ENCODE measurements around the gene RTTN. TPM values are rescaled to one million over a fixed set of nuclear protein-coding genes. Genes with fewer than 3 reads are reported as not detected.

Gene RTTN
- total RNA-seq, 1 donor from 2014 or later: 8.8 TPM

GRCh38 chr18:70021043-70021442 is 184.4 kb downstream of the RTTN start:
- no peak overlapping the region for H3K4me3 Mint-ChIP-seq (ENCODE audit: unreplicated experiment)

GRCh38 chr18:70019991-70020390 is 185.5 kb downstream of the RTTN start:
- H3K9me3 Mint-ChIP-seq (ENCODE audit: unreplicated experiment): no peaks in the 10 kb centered on the region
- H3K36me3 Mint-ChIP-seq (ENCODE audit: unreplicated experiment): peaks cover 26% of the 10 kb centered on the region
- H3K27ac Mint-ChIP-seq (ENCODE audit: unreplicated experiment): no peak overlapping the region
- no peaks in the 10 kb centered on the region for H3K27me3 Mint-ChIP-seq (ENCODE audit: unreplicated experiment)
- DNase-seq (ENCODE audit: extremely low spot score, unreplicated experiment): no peak
- TF ChIP-seq, protein P1, sequence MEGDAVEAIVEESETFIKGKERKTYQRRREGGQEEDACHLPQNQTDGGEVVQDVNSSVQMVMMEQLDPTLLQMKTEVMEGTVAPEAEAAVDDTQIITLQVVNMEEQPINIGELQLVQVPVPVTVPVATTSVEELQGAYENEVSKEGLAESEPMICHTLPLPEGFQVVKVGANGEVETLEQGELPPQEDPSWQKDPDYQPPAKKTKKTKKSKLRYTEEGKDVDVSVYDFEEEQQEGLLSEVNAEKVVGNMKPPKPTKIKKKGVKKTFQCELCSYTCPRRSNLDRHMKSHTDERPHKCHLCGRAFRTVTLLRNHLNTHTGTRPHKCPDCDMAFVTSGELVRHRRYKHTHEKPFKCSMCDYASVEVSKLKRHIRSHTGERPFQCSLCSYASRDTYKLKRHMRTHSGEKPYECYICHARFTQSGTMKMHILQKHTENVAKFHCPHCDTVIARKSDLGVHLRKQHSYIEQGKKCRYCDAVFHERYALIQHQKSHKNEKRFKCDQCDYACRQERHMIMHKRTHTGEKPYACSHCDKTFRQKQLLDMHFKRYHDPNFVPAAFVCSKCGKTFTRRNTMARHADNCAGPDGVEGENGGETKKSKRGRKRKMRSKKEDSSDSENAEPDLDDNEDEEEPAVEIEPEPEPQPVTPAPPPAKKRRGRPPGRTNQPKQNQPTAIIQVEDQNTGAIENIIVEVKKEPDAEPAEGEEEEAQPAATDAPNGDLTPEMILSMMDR (IDR thresholded peaks at IDR 0.05): no peak
- H3K4me3 Mint-ChIP-seq (ENCODE audit: unreplicated experiment): no peak overlapping the region
- H3K4me1 Mint-ChIP-seq (ENCODE audit: unreplicated experiment): no peaks in the 10 kb centered on the region

More at GRCh38 chr18:70021043-70021442, 184.4 kb downstream of the RTTN start:
- H3K27me3 Mint-ChIP-seq (ENCODE audit: unreplicated experiment): no peaks in the 10 kb centered on the region
- peaks cover 26% of the 10 kb centered on the region for H3K36me3 Mint-ChIP-seq (ENCODE audit: unreplicated experiment)
- H3K27ac Mint-ChIP-seq (ENCODE audit: unreplicated experiment): no peak overlapping the region
- DNase-seq (ENCODE audit: extremely low spot score, unreplicated experiment): no peak
- no peaks in the 10 kb centered on the region for H3K9me3 Mint-ChIP-seq (ENCODE audit: unreplicated experiment)
- TF ChIP-seq, protein P1 (IDR thresholded peaks at IDR 0.05): no peak
- no peaks in the 10 kb centered on the region for H3K4me1 Mint-ChIP-seq (ENCODE audit: unreplicated experiment)

DNA sequence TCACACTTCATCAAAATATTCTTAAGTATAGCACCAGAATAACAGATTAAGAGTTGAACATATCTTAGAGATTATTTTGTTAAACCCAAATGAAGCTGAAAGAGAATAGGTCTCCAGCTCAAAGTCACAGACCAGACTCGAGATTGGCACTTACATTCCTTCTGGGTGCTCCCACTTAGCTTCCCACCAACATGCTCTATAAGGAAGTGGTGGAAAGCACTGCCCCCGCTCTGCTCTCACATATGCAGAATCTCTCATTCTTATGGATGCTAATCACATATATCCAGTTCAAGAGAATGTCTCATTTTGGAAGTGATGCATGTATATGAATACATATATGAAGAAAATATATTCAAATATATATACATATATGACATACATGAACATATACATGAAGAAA is 186.4 kb downstream of the RTTN start:
- TF ChIP-seq, protein P1 (IDR thresholded peaks at IDR 0.05): no peak
- Mint-ChIP-seq H3K9me3 (ENCODE audit: unreplicated experiment) (no peaks in the 10 kb centered on the region), H3K27ac (ENCODE audit: unreplicated experiment) (no peak overlapping the region), H3K4me1 (ENCODE audit: unreplicated experiment) (no peaks in the 10 kb centered on the region), H3K36me3 (ENCODE audit: unreplicated experiment) (peaks cover 21% of the 10 kb centered on the region), H3K27me3 (ENCODE audit: unreplicated experiment) (no peaks in the 10 kb centered on the region), H3K4me3 (ENCODE audit: unreplicated experiment) (no peak overlapping the region)
- DNase-seq (ENCODE audit: extremely low spot score, unreplicated experiment): no peak

DNA sequence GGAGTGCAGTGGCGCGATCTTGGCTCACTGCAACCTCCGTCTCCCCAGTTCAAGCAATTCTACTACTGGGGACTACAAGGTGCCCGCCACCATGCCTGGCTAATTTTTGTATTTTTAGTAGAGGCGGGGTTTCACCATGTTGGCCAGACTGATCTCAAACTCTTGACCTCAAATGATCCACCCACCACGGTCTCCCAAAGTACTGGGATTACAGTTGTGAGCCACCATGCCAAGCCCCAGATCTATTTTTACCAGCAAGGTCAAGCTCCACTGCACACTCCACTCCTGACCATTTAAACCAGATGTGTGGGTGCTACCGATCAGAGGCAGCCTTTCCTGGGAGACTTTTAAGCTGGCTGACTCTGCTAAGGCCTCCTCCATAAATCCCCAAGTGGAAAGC is 190.4 kb downstream of the RTTN start:
- Mint-ChIP-seq H3K36me3 (ENCODE audit: unreplicated experiment) (peaks cover 24% of the 10 kb centered on the region), H3K27me3 (ENCODE audit: unreplicated experiment) (no peaks in the 10 kb centered on the region), H3K9me3 (ENCODE audit: unreplicated experiment) (peaks cover 14% of the 10 kb centered on the region), H3K4me1 (ENCODE audit: unreplicated experiment) (no peaks in the 10 kb centered on the region), H3K4me3 (ENCODE audit: unreplicated experiment) (no peak overlapping the region), H3K27ac (ENCODE audit: unreplicated experiment) (no peak overlapping the region)
- no peak for DNase-seq (ENCODE audit: extremely low spot score, unreplicated experiment)
- TF ChIP-seq, protein P1 (IDR thresholded peaks at IDR 0.05): no peak

DNA sequence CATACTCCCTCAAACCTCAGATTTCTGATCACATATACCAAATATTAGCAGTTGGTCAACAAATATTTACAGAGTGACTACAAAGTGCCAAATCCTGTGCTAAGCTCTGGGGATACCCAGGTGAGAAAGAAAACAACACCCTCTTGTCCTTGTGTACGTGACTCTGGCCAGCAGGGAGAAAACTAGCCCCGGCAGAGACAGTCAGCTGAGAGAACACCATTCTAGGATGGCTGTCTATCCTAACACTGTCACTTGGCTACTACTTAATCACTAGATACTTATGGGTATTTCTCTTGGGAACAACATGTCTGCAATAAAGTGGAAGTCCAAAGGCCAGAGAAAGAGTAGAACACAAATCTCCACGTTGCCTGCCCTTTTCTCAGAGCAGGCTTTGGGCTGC is 199.9 kb downstream of the RTTN start:
- Mint-ChIP-seq H3K27me3 (ENCODE audit: unreplicated experiment) (no peaks in the 10 kb centered on the region), H3K36me3 (ENCODE audit: unreplicated experiment) (peaks cover 23% of the 10 kb centered on the region), H3K4me1 (ENCODE audit: unreplicated experiment) (peaks cover 3% of the 10 kb centered on the region), H3K9me3 (ENCODE audit: unreplicated experiment) (peaks cover 9% of the 10 kb centered on the region), H3K27ac (ENCODE audit: unreplicated experiment) (no peak overlapping the region), H3K4me3 (ENCODE audit: unreplicated experiment) (no peak overlapping the region)
- TF ChIP-seq, protein P1 (IDR thresholded peaks at IDR 0.05): no peak
- no peak for DNase-seq (ENCODE audit: extremely low spot score, unreplicated experiment)
